GM21723 (cell line): Measurements from ENCODE around the gene RBMS3.
"Not testable (repeated sequence)": the region's sequence is repeated elsewhere in the genome, so short reads cannot be mapped to it uniquely, and the experiment has no call there.

ENCODE experiments used
- ATAC-seq: cut with Tn5 transposase; IDR thresholded peaks from one replicate; pipeline ENCODE4 v1.9.1; 2021; ENCODE audit warnings: mild to moderate bottlenecking, moderate library complexity; ENCODE audit not compliant: unreplicated experiment

RBMS3 gene

DNA sequence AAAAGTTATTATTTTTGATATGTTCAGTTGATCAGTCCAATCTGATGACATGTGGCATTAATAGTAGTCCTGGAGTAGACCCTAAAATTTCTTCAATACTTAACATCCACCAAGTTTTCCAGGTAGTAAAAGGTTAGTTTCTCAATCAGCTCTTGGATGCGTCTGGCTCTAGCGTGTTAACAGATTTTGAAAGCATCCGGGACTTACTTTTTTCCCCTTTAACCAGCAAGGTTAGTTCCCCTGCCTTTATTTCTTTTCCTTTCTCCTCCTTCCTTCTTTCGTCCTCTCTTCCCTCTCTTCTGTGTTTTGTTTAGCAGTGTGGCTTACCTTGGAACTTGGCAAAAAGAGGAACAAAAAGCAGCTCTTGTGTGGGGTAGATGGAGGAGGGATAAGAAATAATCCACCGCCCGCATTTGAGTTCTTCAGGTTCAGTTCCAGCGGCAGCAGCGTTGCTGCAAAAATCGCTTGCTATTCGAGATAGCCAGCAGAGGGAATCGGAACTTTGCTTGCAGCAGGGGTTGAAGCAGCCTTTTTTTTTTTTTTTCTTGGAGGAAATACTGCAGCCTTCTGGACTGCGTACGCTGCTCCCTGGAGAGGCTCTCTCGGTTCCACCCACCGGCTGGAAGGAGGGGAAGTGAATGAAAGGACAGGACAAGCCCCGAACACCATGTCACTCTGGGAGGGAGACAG is at the start of gene RBMS3:
RBMS3 (plus strand) TSS at position 668 of the 690 bp plus-strand sequence.
- ATAC-seq: no peak

DNA sequence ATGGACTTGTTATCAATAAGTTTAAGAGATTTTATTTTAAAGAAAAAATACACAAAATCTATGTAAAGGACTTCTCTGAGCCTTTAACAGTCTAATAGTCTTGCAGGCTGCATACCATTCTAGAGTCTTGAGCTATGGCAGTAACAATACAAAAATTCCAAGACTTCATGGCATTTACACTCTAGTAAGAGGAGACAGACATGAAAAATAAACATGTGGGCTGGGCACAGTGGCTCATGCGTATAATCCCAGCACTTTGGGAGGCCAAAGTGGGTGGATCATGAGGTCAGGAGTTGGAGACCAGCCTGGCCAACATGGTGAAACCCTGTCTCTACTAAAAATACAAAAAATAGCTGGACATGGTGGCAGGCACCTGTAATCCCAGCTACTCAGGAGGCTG is 47.7 kb upstream of the RBMS3 start:
- not testable (repeated sequence) for ATAC-seq

DNA sequence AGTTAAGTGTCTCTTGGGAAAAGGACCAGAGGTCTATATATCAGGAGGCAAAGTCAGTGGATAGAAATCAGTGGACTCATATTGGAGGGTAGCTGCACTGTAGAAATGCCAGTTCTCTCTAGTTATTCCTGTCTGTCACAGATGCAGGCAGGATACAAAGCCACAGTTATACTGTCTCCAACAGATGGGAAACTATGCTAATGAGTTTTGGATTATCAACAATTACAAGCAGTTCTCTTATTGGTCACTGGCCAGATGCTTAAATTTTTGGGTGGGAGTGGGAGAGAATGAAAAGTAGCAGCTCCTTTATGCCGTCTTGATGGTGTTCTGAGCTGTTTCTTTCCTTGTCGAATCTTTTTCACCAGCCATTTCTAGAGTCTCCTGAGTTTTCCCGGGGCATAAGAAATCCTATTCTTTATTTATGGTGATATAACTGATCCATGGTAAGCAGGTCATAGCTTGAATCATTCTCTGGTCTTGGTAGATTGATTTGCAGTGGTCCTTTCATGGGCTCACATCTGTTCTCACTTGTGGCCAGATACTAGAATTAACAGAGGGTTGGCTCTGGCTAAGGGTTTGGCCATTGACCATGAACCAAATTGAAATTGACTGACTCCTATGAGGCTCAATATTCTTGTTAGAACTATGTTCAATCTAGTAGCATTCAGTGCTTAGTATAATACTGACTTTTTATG is 44.6 kb upstream of the RBMS3 start:
- ATAC-seq: no peak

DNA sequence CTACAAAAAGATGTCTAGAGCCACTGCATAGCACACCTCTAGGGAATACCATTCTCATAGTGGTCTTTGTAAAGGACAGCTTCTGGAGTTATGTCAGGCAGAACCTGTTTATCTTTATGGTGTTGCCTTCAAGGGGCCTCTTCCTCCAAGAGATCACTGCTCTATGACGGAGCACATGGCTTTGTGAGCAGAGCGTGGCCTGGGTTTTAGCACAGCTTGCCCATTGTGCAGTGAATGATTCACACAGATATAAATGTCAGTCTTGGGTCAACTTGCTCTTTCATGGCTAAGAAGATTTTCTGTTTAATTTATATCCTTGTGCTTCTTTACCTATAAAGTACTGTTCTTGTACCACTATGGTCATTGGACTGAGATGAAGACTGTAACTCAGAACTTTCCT is 41.5 kb upstream of the RBMS3 start:
- ATAC-seq: no peak

DNA sequence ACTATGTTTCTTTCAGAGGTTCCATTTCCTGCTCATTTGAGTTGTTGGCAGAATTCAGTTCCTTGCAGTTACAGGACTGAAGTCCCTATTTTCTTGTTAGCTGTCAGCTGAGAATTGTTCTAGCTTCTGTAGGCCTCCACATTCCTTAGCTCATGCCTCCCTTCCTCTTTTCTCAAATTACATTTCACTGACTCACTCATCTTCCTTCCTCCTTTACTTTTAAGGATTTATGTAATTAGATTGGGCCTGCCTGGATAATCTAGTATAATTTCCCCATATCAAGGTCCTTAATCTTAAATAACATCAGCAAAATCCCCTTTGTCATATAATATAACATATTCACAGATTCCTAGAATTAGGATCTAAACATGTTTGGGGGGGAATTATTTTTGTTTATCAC is 40.6 kb upstream of the RBMS3 start:
- no peak for ATAC-seq

DNA sequence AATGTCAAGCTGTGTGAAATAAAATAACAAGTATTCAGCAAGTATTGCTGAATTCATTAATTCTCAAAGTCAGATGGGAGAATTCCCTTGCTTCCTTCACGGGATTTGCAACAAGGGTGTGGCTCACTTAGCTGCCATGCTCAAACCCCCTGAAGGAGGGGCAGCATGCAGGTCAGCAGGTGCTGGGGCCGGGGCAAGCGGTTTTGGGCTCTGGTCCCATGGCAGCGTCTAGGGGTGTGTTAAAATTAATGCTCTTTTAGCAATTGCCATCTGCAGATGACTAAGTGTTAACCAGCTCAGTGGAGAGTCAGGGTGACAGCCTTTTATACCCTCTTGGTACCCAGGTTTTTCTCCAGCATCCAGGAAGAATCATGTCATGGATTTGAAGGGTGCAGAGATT is 40.0 kb upstream of the RBMS3 start:
- no peak for ATAC-seq

DNA sequence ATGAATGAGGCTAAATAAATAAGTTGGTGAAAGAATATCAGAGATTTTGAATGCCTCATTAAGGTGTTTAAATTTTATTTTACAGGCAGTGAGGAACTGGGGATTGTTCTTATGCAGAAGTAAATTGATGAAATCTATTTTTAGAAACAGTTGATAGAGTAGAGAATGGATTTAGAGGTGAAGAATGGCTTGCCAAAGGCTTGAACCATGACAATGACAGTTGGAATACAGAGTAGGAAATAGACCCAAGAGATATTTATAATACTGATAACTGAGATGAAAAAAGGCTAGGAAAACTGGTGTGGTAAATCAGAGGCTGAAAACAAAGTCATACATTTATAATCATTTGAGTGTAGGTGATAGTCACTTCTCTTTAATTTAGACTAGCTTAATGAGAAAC is 39.0 kb upstream of the RBMS3 start:
- no peak for ATAC-seq

DNA sequence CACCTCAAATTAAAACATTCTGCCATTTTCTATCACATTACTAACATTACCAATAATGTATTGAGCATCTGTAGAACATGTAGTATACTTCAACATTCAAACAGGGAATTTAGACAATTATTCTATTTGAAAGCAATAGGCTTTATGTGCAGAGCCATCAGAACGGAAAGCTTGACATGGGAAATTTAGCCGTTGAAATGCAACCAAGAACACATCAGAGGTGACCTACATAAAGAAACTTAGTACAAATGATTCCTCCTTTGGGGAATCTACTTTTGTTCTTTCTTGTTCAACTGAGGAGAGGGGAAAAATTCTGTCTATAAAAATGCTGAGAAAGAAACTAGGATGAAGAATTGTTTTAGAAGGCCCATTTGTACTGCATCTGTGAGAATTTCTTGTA is 38.6 kb upstream of the RBMS3 start:
- ATAC-seq: no peak

DNA sequence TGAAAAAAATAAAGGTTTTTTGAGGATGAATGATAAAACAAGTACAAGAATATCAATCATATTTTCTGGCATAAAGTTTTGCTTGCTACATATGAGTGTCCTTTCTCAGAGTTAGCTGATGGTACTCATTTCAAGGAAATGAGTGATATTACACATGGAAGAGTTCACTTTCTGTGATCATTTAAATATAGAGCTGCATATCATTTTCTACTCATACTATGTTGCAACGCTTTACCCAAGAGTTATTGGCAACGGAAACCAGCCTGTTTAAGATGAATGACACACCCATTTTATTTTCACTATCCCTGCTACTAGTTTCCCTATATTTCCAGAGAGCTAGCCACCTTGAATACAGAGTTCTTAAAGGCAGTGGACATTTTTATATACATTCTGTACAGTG is 35.4 kb upstream of the RBMS3 start:
- no peak for ATAC-seq

DNA sequence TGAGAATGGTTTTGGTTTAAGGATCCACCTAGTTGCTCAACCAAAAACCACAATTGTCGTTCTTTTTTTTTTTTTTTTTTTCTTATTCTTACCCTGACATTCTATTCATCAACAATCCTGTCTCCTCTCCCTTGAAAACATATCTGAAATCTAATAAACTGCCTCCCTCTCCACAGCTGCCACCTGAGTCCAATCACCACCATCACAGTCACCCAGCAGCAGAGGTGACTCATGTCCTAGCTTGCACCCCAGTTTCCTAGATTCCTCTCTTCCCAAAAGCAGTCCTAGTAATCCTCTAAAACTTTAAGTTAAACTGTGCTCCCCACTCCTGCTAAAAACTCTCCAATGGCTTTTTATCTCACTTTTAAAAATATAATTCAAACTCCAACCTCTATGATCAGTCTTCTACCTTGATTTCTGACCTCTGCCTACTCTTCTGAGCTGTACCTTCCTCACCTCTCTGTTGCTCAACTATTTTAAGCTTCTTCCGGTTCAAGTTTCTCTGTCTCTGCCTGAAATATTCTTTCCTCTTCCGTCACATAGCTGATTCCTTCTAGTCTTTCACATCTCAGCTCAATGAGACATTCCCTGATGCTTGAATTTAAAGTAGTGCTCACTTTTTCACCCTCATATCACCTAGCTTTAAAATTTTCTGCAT is 33.7 kb upstream of the RBMS3 start:
- ATAC-seq: no peak

DNA sequence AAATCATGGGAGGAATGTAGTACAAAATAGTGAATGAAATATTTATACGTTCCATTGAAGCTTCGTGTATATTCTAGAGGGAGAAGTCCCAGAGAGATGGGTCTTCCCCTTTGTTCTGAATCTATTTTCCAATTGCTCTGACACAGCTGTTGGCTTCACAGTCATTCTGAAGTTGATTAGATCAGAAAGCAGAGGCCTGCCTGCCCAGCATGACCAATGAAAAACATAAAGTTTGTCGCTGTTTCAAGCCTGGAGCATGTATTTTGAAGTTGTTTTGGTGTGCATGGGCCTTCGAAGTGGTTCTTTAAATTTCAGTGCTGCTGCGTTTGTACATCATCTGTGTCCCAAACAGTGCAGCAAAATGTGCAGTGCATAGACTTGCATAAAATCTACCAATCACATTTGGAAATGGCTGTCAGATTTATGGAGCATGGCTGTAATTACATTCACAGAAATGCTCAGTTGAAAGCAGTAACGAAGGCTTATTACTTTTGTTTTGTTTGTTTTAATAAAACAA is 31.0 kb upstream of the RBMS3 start:
- ATAC-seq: no peak

DNA sequence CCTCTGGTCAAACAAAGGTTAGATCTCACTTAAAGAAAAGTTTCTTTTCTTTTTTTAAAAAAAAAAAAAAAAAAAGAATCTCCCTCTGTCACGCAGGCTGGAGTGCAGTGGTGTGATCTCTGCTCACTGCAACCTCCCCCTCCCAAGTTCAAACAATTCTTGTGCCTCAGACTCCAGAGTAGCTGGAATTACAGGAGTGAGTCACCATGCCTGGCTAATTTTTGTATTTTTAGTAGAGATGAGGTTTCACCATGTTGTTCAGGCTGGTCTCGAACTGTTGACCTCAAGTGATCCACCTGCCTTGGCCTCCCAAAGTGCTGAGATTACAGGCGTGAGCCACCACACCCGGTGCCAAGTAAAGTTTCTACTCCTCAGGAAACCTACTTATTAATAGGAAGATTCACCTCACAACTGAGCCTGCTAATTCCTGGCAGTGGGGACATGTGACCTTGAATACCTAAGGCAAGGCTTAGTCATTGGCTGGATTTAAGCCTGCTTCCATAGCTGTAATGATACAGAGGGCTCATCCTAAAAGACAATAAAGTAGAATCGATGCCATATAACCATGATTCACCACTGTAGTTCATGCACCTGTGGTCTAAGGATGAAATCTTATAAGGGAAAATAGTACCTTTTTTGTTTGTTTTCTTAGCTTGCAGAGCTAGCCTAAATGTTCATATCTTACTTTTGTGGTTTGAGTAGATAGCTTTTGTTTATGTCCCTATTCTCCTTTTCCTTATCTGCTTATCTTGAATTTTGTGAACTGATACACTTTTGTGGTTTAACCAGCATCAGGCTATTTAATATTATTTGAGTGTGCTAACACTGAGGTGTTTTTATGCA is 24.8 kb upstream of the RBMS3 start:
- ATAC-seq: no peak

DNA sequence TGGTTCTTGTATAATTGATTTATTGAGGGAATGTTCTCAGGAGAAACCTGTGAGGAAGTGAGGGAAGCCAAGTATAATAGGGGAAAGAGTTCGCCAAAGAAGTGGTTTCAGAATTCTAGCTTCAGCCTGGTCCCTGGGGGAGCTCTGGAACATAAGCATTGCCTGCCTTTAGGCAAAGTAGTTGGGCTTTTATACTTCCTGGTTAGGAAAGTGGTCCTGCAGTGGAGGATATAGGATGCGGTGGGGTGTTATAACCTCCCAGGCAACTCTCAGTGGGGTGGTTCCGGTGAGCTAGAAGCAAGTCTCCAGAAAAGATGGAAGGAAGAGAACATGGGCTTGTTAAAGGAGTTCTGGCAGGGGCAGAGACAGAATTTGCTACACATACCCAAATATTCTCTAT is 22.7 kb upstream of the RBMS3 start:
- no peak for ATAC-seq

DNA sequence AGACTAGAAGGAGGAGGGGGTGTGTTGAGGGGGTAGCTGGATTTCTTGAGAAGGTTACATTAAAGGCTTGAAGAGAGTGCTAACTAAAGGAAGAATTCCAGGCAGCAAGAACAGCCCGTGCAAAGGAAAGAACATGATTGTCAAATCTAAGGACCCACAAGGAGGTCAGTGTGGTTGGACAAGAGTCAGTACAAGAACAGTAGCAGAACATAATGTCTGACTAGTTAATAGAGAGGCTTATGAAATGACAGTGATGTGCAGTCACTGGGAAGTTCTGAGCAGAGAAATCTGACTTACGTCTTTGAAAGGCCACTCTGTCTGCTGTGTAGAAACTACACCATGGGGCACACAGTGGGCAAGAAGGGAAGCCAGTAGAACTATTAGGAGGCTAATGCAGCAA is 19.8 kb upstream of the RBMS3 start:
- no peak for ATAC-seq

DNA sequence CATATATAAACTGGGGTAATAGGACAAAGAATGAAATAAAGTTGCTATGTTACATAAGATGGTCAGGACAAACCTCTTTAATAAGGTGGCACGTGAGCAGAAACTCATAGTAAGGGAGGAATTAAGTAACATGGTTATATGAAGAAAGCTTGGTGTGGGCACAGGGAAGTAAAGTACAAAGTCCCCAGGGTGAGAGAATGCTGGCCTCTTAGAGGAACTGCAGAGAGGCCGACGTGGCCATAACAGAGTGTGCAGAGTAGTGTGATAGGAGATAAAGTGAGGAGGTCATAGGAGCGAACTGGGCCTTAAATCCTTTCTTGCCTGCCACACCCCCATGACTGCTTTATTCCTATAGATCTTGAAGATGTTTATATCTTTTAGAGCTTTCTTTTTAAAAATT is 17.4 kb upstream of the RBMS3 start:
- no peak for ATAC-seq

DNA sequence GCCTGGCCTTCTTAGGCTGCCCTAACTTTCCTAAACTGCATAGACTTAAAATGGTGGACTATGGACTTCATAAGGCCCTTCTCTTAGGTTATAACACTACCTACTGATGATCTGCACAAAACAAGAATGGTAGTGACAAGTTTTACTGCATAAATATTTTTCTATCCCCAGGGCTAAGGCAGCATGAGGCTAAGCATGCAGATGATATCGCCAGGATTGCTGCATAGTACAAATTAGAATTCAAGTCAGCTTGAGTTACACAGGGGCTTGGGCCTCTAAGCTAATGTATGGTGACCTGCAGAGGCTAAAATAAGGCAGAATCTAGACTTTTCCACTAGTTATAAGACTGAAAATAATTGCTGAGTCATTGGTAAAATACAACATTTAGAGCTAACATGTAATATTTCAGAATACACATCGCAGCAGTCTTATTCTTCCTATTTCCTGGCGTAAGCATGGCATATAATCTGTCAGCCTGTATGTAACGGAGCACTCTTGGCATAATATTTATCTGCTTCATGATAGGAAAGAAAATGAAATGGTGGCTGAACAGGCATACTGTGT is 15.3 kb upstream of the RBMS3 start:
- ATAC-seq: no peak

DNA sequence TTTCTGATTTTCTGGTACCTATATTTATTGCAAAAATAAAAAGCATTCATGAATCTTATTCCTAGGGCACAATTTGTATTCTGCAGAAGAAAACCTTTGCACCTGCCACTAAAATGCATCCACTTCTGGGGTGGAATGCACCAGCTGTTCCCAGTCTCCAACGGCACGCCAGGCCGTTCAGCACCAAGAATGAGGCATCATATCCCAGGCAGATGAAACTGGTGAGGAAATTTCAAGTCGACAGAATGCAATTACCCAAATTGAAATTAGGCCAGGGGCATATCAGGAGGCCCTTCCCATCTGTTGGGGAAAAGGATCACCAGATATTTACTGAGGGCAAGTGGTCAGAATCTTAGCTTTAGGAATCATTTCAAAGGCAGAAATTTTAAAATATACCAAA is 13.6 kb upstream of the RBMS3 start:
- no peak for ATAC-seq

DNA sequence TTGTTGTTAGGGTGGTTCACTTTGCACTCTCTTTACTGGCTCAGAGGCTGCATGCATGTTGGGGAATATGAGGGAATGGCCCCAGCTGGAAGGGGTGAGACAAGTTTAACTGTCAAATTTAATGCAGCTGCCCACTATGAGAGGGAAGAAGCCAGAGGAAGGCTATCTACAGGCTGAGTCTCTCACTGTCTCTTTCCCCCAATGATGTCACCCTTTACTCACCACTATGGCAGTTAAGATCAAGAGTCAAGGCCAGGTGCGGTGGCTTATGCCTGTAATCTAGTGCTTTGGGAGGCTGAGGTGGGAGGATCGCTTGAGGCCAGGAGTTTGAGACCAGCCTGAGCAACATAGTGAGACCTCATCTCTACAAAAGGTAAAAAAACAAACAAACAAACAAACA is 12.2 kb upstream of the RBMS3 start:
- ATAC-seq: no peak

DNA sequence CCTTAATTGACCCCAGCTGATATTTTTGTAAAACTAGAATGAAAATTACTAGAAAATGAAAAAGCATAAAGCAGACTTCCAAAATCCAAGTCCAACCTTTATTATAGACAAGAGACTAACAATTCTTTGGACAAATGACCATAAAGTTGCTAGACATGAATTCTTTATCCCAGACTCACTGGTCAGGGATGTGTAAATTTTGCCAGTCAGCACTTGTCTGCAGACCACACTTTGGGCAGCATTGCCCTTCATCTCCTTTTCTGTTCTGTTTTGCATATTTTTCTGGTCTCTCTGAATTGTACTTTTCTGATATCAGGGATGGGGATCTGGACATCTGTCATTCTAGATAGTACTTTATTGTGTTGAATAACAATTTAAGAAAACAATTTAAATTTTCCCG is 10.1 kb upstream of the RBMS3 start:
- ATAC-seq: no peak

DNA sequence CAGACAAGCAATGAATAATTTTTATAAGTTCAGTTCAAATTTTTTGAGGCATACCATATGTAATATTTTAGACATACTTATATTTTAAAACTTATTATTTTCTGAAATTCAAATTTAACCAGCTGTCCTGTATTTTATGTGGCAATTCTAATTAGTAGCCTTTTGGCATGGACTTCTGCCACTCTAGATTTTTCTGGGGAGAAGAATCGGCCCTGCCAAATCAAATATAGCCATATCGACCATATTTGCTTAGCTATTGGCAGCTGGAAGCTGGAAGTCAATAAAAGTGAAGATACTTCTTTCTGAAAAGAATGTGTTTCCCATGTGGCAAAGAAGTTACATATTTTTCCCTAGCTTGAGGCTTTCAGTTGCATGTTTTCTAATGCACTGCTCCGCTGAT is 9.4 kb upstream of the RBMS3 start:
- no peak for ATAC-seq

DNA sequence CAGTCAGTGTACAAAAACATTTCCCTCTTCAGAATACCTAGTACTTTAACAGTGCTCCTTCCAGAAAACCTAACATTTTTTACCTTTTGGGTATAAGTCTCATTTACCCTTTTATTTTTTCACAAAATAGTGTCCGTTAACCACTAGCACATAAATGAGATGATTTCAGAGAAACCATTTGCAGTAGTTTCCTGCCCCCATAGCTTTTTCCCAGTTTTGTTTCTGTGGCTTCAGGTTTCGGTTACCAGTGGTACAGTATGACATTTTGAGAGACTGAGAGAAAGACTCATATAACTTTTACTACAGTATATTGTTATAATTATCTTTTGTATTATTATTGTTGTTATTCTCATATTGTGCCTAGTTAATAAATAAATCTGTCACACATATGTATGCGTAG is 6.2 kb upstream of the RBMS3 start:
- no peak for ATAC-seq
